NK-92 (cell line): ENCODE measurements around the gene CCDC167.
"Not testable (repeated sequence)": the region's sequence is repeated elsewhere in the genome, so short reads cannot be mapped to it uniquely, and the experiment has no call there.

Experiments used
- DNase-seq: peaks from one replicate; lab custom pipeline; 2025; ENCODE audit not compliant: unreplicated experiment; lab: John Stamatoyannopoulos, UW

CCDC167 gene

GRCh38 chr6:37477656-37478435, 21.8 kb downstream of the CCDC167 start:
- no peak for DNase-seq

- no peak for DNase-seq
Measured at GRCh38 chr6:37477191-37477590, 22.5 kb downstream of the CCDC167 start.

- no peak for DNase-seq
Measured at GRCh38 chr6:37474316-37474715, 25.4 kb downstream of the CCDC167 start.

- DNase-seq: no peak
Measured at GRCh38 chr6:37473364-37474095, 26.2 kb downstream of the CCDC167 start.

- DNase-seq: no peak
Measured at GRCh38 chr6:37467718-37468117, 32.0 kb downstream of the CCDC167 start.

- DNase-seq: no peak
Measured at GRCh38 chr6:37463110-37463509, 36.6 kb downstream of the CCDC167 start.

GRCh38 chr6:37460805-37461204, 38.9 kb downstream of the CCDC167 start:
- DNase-seq: no peak

GRCh38 chr6:37459981-37460800, 39.5 kb downstream of the CCDC167 start:
- DNase-seq: no peak

- DNase-seq: no peak
Measured at GRCh38 chr6:37456816-37457560, 42.7 kb downstream of the CCDC167 start.

- no peak for DNase-seq
Measured at GRCh38 chr6:37456126-37456525, 43.6 kb downstream of the CCDC167 start.

- no peak for DNase-seq
Measured at GRCh38 chr6:37454420-37455140, 45.1 kb downstream of the CCDC167 start.

- no peak for DNase-seq
Measured at GRCh38 chr6:37452522-37452921, 47.2 kb downstream of the CCDC167 start.

GRCh38 chr6:37451441-37452193, 48.1 kb downstream of the CCDC167 start:
- DNase-seq: no peak

GRCh38 chr6:37449984-37450383, 49.7 kb downstream of the CCDC167 start:
- DNase-seq: no peak

GRCh38 chr6:37443216-37443542, 56.5 kb downstream of the CCDC167 start:
- not testable (repeated sequence) for DNase-seq

GRCh38 chr6:37442416-37443215, 57.1 kb downstream of the CCDC167 start:
- DNase-seq: no peak

GRCh38 chr6:37441651-37442050, 58.0 kb downstream of the CCDC167 start:
- no peak for DNase-seq

GRCh38 chr6:37438930-37439329, 60.8 kb downstream of the CCDC167 start:
- DNase-seq: no peak

GRCh38 chr6:37435816-37436215, 63.9 kb downstream of the CCDC167 start:
- no peak for DNase-seq
